ENCODE results near the gene RETN.
A peak's percentile ranks its signal among the peaks of the same experiment; 100 is the strongest.

Gene RETN

GRCh38 chr19:7709932-7710460 is 41.1 kb downstream of the RETN start:
- no peak for DNase-seq

GRCh38 chr19:7710616-7711015 is 41.8 kb downstream of the RETN start:
- no peak for DNase-seq

GRCh38 chr19:7715671-7716070 is 46.8 kb downstream of the RETN start:
- DNase-seq: no peak

GRCh38 chr19:7716762-7717161 is 47.9 kb downstream of the RETN start:
- DNase-seq: no peak

GRCh38 chr19:7718668-7719067 is 49.8 kb downstream of the RETN start:
- peak; percentile 40 for DNase-seq

Data from CD4-positive, alpha-beta T cell treated with Interleukin-17A for 4 hours (primary cell).